Activated CD4-positive, alpha-beta memory T cell treated with anti-CD3 and anti-CD28 coated beads, Interleukin-2, amount 10 ng/mL, durations not matched to agents 7 days and 5 days (primary cell): ENCODE data around the gene WNK1. TPM values are rescaled to one million over a fixed set of nuclear protein-coding genes. Genes with fewer than 3 reads are reported as not detected.
A peak's percentile ranks its signal among the peaks of the same experiment; 100 is the strongest.
"Not testable (repeated sequence)": the region's sequence is repeated elsewhere in the genome, so short reads cannot be mapped to it uniquely, and the experiment has no call there.

ENCODE experiments used
- CTCF ChIA-PET: fragments of 350-600 bp; sonication (Branson Sonifier 250); formaldehyde crosslinking; loops from one replicate; lab custom pipeline; 2021; ENCODE audit warnings: antibody characterized with exemption, inconsistent platforms; lab: Charles Lee
- POLR2A ChIA-PET: fragments of 350-600 bp; sonication (Branson Sonifier 250); formaldehyde crosslinking; loops from one replicate; lab custom pipeline; 2021; ENCODE audit warnings: antibody characterized with exemption; lab: Charles Lee
- DNase-seq: peaks from one replicate; pipeline ENCODE4 v3.0.0-alpha.2; 2020
- H3K27ac Mint-ChIP-seq: one replicate; pipeline ENCODE4 v1.8.0; 2021; ENCODE audit warnings: mild to moderate bottlenecking, mixed read lengths
- H3K27me3 Mint-ChIP-seq: one replicate; pipeline ENCODE4 v1.8.0; 2021; ENCODE audit warnings: mixed read lengths
- H3K36me3 Mint-ChIP-seq: one replicate; pipeline ENCODE4 v1.8.0; 2021; ENCODE audit warnings: low read depth, mixed read lengths
- H3K4me1 Mint-ChIP-seq: one replicate; pipeline ENCODE4 v1.8.0; 2021; ENCODE audit warnings: mixed read lengths
- H3K4me3 Mint-ChIP-seq: one replicate; pipeline ENCODE4 v1.8.0; 2021; ENCODE audit warnings: mild to moderate bottlenecking, mixed read lengths
- H3K9me3 Mint-ChIP-seq: one replicate; pipeline ENCODE4 v1.8.0; 2021; ENCODE audit warnings: mixed read lengths
- total RNA-seq, 2 experiments: library from RNA; stranded (reverse); gene quantifications; one replicate each; pipeline ENCODE4 v1.2.3, GENCODE V29; 2021

Gene WNK1
- 100 to 1,000 TPM; 154 to 180 TPM for total RNA-seq

DNA sequence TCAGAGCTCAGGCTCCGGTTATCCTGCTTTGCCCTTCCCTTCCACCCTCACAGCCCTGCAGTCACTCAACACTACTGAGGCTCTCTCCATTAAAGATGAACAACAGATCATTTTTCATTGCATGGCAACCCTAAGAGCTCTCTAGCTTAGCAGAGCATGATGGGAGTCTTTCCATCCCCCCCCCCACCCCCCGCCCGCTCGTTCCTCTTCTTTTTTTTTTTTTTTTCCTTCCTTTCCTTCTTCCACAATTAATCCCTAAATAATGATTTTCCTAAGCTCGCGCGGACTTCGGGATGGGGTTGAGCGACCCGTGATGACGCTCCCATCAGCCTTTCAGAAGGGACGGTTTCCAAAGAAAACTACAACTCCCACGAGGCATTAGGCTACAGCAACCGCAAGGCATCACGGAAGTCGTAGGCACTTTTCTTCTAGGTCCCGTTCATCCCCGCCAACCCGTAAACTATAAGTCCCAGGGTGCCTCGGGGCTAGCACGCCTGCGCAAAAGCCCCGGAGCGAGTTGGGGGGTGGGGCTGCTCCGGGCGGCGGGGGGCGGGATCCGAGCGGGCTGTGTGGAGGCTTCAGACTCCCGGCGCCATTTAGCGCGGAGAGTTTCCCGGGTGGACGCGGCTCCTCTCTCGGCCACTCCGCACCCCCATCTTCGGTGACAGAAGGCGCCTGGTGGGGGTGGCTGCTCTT, at the start of gene WNK1:
Gene WNK1, plus strand, starts transcription at position 581 of the 696 bp plus-strand sequence. CDS start 987 bp downstream, outside the sequence.
- peak; percentile 98 for DNase-seq
- H3K36me3 Mint-ChIP-seq, result peaks cover 37% of the 10 kb centered on the region
- CTCF ChIA-PET, result interaction anchor here (0.6 to 5.0 kb wide), 31 partner anchors 8 to 197 kb away, joined by 3 to 118 read pairs (median 14); partner anchors contain the start of genes NINJ2 and RAD52
- H3K27ac Mint-ChIP-seq, result peak within 1 kb of the TSS; percentile 87
- POLR2A ChIA-PET, result interaction anchor here (0.6 to 6.3 kb wide), 43 partner anchors 9 to 852 kb away, joined by 3 to 83 read pairs (median 6); partner anchors contain the start of genes CCDC77, KDM5A, NINJ2 and RAD52
- no peaks in the 10 kb centered on the region for H3K27me3 Mint-ChIP-seq
- peaks cover 27% of the 10 kb centered on the region for H3K4me1 Mint-ChIP-seq
- peak within 1 kb of the TSS; percentile 93 for H3K4me3 Mint-ChIP-seq
- H3K9me3 Mint-ChIP-seq, result no peaks in the 10 kb centered on the region

DNA sequence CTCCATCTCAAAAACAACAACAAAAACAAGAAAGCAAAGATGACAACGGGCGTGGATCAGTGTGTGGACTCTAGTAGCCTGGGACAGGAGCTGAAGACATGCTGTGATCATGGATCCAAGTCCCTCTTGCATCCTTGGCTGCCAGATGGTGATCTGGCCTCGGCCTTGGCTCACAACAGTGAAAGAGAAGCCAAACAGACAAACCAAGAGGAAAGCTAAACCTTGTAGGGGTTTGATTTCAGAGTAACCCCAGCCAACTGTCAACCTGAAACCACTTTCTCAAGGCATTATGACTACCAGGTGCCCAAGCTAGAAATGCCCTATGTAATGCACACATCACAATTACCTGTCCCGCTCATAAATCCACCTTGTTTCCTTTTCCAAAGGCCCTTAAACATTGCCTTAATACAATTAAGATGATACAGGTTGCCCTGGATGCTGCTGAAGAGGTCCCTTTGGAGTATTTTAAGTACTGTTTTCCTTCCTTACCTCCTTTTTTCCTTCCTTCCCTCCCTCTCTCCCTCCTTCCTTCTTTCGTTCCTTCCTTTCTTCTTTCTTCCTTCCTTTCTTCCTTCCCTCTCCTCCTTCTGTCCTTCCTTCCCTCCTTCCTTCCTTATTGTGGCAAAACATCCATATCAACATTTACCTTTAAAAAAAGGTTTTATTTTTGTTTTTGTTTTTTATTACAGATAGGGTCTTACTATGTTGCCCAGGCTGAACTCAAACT, 47.7 kb upstream of the WNK1 start:
- POLR2A ChIA-PET, result no interaction called here
- H3K36me3 Mint-ChIP-seq, result no peaks in the 10 kb centered on the region
- CTCF ChIA-PET, result interaction anchor here (0.7 to 1.0 kb wide), 2 partner anchors 45 to 46 kb away, joined by 3 read pairs; no protein-coding TSS in a partner anchor

DNA sequence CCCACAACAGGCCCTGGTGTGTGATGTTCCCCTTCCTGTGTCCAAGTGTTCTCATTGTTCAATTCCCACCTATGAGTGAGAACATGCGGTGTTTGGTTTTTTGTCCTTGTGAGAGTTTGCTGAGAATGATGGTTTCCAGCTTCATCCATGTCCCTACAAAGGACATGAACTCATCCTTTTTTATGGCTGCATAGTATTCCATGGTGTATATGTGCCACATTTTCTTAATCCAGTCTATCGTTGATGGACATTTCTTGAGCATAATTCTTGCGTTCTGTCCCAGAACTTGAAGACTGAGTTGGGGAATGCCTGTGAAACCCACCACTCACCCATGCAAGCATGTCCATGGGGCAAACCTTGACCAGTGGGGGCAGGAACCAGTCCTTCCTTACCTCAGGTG, 44.3 kb upstream of the WNK1 start:
- peaks cover 20% of the 10 kb centered on the region for H3K4me1 Mint-ChIP-seq
- H3K27me3 Mint-ChIP-seq, H3K9me3 Mint-ChIP-seq, H3K36me3 Mint-ChIP-seq, DNase-seq, POLR2A ChIA-PET, CTCF ChIA-PET, H3K4me3 Mint-ChIP-seq, H3K27ac Mint-ChIP-seq: not testable (repeated sequence)

More for the DNA sequence above, 47.7 kb upstream of the WNK1 start:
- H3K4me1 Mint-ChIP-seq, result peaks cover 12% of the 10 kb centered on the region
- H3K9me3 Mint-ChIP-seq, result peaks cover 6% of the 10 kb centered on the region
- H3K27ac Mint-ChIP-seq, result no peak overlapping the region
- H3K4me3 Mint-ChIP-seq, result no peak overlapping the region
- DNase-seq, result no peak
- H3K27me3 Mint-ChIP-seq, result no peaks in the 10 kb centered on the region

DNA sequence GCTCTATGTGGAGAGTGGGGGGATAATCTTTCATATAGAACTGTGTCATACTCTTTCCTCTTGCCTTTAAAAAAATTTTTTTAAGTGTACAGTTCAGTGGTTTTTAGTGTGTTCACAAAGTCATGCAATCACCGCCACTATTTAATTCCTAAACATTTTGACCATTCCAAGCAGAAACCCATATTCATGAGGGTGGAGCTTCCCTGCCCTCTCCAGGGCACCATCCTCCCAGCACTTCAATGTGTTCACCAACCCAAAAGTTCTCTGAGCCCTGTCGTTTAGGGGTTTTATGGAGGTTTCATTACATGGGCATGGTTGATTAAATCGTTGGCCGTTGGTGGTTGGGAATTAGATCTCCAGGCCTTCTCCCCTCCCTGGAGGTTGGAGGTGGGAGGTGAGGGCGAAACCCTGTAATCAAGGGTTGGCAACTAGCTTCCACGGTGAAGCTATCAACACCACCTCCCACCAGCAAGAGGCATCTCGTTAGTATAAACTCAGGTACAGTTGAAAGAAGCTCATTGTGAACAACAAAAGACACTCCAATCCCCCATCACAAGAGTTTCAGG, 42.8 kb upstream of the WNK1 start:
- no peaks in the 10 kb centered on the region for H3K36me3 Mint-ChIP-seq
- H3K9me3 Mint-ChIP-seq, result peaks cover 2% of the 10 kb centered on the region
- H3K4me1 Mint-ChIP-seq, result peaks cover 15% of the 10 kb centered on the region
- no peaks in the 10 kb centered on the region for H3K27me3 Mint-ChIP-seq
- POLR2A ChIA-PET, result interaction anchor here (1.0 kb wide), 1 partner anchor 24 kb away, joined by 3 read pairs; no protein-coding TSS in a partner anchor
- CTCF ChIA-PET, result interaction anchor here (1.3 kb wide), 1 partner anchor 41 kb away, joined by 3 read pairs; no protein-coding TSS in a partner anchor
- no peak overlapping the region for H3K27ac Mint-ChIP-seq
- H3K4me3 Mint-ChIP-seq, result no peak overlapping the region
- no peak for DNase-seq

DNA sequence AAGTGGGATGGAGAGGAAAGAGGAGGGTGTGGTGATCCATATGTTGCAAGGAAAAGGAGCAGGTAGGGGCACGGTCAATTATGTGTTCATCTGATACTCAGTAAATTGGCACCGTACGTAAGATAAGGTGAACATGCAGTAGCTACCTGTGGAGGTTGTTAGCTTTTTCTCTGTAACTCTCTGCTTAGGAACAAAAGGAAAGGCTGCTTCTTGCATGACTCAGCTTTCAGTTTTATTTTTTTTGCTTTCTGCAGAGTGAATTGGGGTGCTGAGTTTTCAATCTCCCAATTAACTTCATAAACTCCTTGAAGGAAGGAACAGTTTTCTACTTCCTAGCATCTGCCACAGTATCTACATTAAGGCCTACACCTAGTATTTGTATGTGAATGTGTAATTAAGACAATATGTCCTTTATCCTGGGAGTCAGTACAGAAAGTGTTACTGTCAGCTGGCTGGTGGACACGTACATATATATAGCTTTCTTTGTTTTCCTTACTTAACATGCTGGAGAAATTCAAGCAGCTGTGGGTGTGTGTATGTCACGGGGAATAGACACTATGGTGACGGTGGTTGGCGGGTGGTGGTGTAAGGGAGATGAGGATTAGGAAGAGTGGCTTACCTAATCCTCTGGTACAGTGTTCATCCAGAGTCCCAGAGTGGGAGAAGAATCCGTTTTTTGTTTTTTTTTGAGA, 40.1 kb upstream of the WNK1 start:
- peaks cover 1% of the 10 kb centered on the region for H3K27me3 Mint-ChIP-seq
- H3K27ac Mint-ChIP-seq, result no peak overlapping the region
- no peaks in the 10 kb centered on the region for H3K36me3 Mint-ChIP-seq
- H3K4me3 Mint-ChIP-seq, result no peak overlapping the region
- H3K9me3 Mint-ChIP-seq, result peaks cover 2% of the 10 kb centered on the region
- POLR2A ChIA-PET, result interaction anchor here (1.9 to 2.0 kb wide), 2 partner anchors 10 to 39 kb away, joined by 4 to 8 read pairs; no protein-coding TSS in a partner anchor
- DNase-seq, result no peak
- CTCF ChIA-PET, result interaction anchor here (0.6 kb wide), 1 partner anchor 52 kb away, joined by 7 read pairs; no protein-coding TSS in a partner anchor
- peaks cover 15% of the 10 kb centered on the region for H3K4me1 Mint-ChIP-seq

DNA sequence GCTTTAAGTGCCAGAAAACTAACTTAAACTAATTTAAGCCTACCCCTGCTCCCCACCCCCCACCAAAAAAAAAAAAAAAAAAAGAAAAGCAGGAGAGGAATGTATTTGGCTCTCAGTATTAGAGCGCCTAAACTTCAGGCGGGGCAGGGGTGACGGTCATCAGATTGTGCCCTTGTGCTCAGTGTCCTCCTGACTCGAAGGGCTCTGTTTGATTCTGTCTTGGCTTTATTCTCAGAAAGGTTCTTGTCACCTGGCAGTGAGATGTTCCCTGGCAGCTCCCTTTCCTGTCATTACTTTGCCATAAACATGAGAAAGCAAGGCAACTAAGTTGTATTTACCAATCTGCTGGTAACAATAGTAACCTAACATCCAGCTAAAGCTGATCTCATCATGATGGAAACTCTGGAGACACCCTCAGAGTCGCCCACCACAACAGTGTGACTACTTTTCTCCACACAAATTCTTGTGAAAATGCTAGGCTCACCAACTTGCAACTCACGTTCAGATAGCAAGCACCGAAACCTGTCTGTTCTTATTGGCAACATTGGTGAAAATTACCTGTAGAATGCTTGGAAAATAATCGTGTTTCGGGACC, 39.0 kb upstream of the WNK1 start:
- Mint-ChIP-seq H3K36me3 (no peaks in the 10 kb centered on the region), H3K9me3 (peaks cover 2% of the 10 kb centered on the region), H3K4me1 (peaks cover 15% of the 10 kb centered on the region), H3K4me3 (no peak overlapping the region), H3K27ac (no peak overlapping the region), H3K27me3 (peaks cover 1% of the 10 kb centered on the region)
- POLR2A ChIA-PET, result interaction anchor here (0.6 to 2.0 kb wide), 3 partner anchors 9 to 39 kb away, joined by 3 to 8 read pairs (median 4); no protein-coding TSS in a partner anchor
- no peak for DNase-seq
- CTCF ChIA-PET, result no interaction called here

DNA sequence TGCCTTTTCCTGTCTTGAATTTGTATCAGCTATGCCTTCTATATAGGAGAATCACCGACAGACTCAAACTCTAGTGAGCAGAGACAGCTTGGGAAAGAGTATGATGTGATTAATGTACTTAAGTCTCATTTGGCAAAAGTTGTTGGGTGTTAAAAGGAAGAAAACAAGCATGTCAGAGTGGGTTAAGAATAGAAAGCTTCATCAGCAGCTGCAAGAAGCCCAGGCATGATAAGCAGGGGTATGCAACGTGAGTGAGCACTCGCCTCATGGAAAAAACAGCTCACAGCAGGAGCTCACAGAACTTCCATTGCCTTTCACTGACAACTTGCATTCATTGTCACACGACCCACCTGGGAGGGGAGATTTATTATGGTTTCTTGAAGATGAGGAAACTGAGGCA, 35.9 kb upstream of the WNK1 start:
- no peak overlapping the region for H3K4me3 Mint-ChIP-seq
- no peak overlapping the region for H3K27ac Mint-ChIP-seq
- DNase-seq, result no peak
- H3K36me3 Mint-ChIP-seq, result peaks cover 5% of the 10 kb centered on the region
- CTCF ChIA-PET, result interaction anchor here (0.7 kb wide), 1 partner anchor 39 kb away, joined by 3 read pairs; no protein-coding TSS in a partner anchor
- POLR2A ChIA-PET, result no interaction called here
- H3K9me3 Mint-ChIP-seq, result no peaks in the 10 kb centered on the region
- peaks cover 33% of the 10 kb centered on the region for H3K4me1 Mint-ChIP-seq
- peaks cover 1% of the 10 kb centered on the region for H3K27me3 Mint-ChIP-seq

DNA sequence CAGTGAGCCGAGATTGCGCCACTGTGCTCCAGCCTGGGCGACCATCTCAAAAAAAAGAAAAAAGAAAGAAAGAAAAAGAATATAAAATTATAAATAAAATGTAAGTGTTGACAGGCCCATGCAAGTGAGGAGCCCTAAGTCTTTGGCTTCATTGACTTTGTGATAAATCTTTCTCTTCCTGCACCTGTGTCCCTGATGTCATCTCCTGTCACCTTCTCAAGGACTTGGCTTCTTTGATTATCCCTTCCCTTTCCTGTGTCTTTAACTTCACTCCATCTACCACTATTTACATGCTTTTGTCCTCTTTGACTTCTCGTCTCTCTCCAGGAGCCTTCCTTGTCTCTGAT, 33.6 kb upstream of the WNK1 start:
- Mint-ChIP-seq H3K36me3 (peaks cover 5% of the 10 kb centered on the region), H3K4me1 (peaks cover 34% of the 10 kb centered on the region), H3K27me3 (peaks cover 1% of the 10 kb centered on the region), H3K27ac (peak overlapping the region; percentile 36), H3K4me3 (no peak overlapping the region), H3K9me3 (no peaks in the 10 kb centered on the region)
- POLR2A ChIA-PET, result interaction anchor here (1.4 to 1.7 kb wide), 2 partner anchors 32 to 33 kb away, joined by 4 to 5 read pairs; no protein-coding TSS in a partner anchor
- no peak for DNase-seq
- CTCF ChIA-PET, result interaction anchor here (1.7 kb wide), 1 partner anchor 32 kb away, joined by 4 read pairs; no protein-coding TSS in a partner anchor

DNA sequence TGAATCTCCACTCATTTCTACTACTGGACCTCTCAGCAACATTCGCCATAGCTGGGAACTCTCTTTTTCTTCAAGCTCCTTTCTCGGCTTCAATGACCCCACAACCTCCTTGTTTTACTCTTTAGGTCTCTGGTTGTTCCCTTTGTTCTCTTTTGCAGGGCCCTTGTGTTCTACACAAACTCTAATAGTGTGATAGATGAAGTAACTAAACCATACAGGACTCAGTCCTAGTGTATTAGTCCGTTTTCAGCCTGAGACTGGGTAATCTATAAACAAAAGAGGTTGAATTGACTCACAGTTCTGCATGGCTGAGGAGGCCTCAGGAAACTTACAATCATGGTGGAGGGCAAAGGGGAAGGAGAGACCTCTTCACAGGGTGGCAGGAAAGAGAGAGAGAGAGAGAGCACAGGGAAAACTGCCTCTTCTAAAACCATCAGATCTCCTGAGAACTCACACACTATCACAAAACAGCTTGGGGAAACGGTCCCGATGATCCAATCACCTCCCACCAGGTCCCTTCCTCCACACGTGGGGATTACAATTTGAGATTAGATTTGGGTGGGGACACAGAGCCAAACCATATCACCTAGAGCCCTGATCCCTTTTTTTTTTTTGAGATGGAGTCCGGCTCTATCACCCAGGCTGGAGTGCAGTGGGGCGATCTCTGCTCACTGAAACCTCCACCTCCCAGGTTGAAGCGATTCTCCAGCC, 32.0 kb upstream of the WNK1 start:
- peaks cover 8% of the 10 kb centered on the region for H3K36me3 Mint-ChIP-seq
- H3K27me3 Mint-ChIP-seq, result peaks cover 1% of the 10 kb centered on the region
- POLR2A ChIA-PET, result interaction anchor here (0.7 to 1.7 kb wide), 4 partner anchors 8 to 60 kb away, joined by 3 to 5 read pairs (median 4); no protein-coding TSS in a partner anchor
- peaks cover 47% of the 10 kb centered on the region for H3K4me1 Mint-ChIP-seq
- H3K4me3 Mint-ChIP-seq, result no peak overlapping the region
- H3K27ac Mint-ChIP-seq, result no peak overlapping the region
- no peaks in the 10 kb centered on the region for H3K9me3 Mint-ChIP-seq
- CTCF ChIA-PET, result interaction anchor here (0.6 to 1.7 kb wide), 3 partner anchors 12 to 34 kb away, joined by 3 to 5 read pairs (median 4); no protein-coding TSS in a partner anchor
- no peak for DNase-seq

DNA sequence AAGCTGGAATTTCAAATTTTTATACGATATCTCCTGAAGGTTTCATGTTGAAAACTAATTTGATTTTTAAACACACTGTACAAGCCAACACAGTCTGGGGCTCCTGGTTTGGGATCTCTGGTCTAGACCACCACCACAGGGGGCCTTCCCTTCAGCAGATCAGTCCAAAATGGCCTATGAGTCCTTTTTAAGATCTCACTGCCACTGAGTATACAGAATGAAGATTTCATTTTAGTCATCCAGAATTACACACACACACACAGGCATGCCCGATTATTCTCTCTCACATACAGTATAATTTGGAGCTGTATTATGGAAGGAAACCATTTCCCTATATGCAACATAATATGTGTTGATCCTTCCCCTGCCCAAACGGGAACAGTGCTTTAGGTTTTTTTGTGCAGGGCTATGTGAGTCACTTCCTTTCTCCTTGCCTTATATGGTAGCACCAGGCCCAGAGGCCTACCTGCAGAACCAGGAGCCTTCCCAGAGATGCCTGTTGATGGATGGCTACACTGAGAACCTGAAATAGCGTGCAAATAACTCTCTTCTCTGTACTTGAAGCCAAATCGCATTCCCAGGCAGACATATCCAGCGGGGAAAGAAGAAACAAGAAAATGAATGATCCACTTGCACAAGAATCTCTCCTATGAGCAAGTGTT, 28.1 kb upstream of the WNK1 start:
- DNase-seq, result peak; percentile 30
- peak overlapping the region; percentile 33 for H3K4me3 Mint-ChIP-seq
- ChIA-PET CTCF (interaction anchor here (1.9 kb wide), 1 partner anchor 27 kb away, joined by 11 read pairs; the partner anchor contains the start of gene WNK1), POLR2A (interaction anchor here (1.0 to 5.8 kb wide), 4 partner anchors 26 to 148 kb away, joined by 3 to 81 read pairs (median 4); partner anchors contain the start of gene WNK1)
- H3K9me3 Mint-ChIP-seq, result no peaks in the 10 kb centered on the region
- H3K4me1 Mint-ChIP-seq, result peaks cover 62% of the 10 kb centered on the region
- peaks cover 12% of the 10 kb centered on the region for H3K36me3 Mint-ChIP-seq
- peak overlapping the region; percentile 58 for H3K27ac Mint-ChIP-seq
- H3K27me3 Mint-ChIP-seq, result no peaks in the 10 kb centered on the region

DNA sequence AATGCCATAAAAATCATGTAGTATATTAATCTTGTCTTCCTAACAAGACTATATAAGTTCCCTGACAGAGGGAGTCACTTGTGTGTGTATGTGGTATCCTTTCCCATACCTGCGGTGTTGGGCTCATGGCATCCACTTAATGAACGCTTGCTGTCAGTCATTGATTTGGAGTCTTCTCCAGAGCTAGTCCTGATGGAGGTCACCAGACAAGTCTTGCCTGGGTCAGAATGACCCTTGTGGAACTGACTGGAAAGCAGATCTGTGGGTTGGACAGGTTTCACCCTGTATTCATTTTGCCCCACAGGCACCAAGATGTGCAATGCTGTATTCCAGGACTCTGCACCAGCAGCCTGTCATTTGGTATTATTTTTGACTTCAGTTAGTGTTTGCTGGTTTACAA, 27.3 kb upstream of the WNK1 start:
- H3K27ac Mint-ChIP-seq, result no peak overlapping the region
- no peak for DNase-seq
- H3K9me3 Mint-ChIP-seq, result no peaks in the 10 kb centered on the region
- ChIA-PET POLR2A (interaction anchor here (5.8 kb wide), 1 partner anchor 27 kb away, joined by 81 read pairs; the partner anchor contains the start of gene WNK1), CTCF (no interaction called here)
- no peaks in the 10 kb centered on the region for H3K27me3 Mint-ChIP-seq
- H3K4me3 Mint-ChIP-seq, result no peak overlapping the region
- peaks cover 10% of the 10 kb centered on the region for H3K36me3 Mint-ChIP-seq
- peaks cover 64% of the 10 kb centered on the region for H3K4me1 Mint-ChIP-seq
